SK-N-SH treated with all-trans-retinoic acid at 6 μM for 48 hours (cell line): ENCODE data around the gene SEC31B.

ENCODE experiments used
- ATAC-seq: fragments of 200-7000 bp; cut with Tn5 transposase; 3 replicates; pipeline ENCODE4 v1.9.1; 2020; ENCODE audit warnings: mild to moderate bottlenecking, moderate library complexity
- BACH2 ChIP-seq: fragments of 250-450 bp; sonication (Bioruptor Pico); IDR thresholded peaks from 2 replicates; pipeline ENCODE4 v1.9.0; 2021; ENCODE audit warnings: mild to moderate bottlenecking, borderline replicate concordance
- ESRRG ChIP-seq: fragments of 250-450 bp; sonication (Bioruptor Pico); IDR thresholded peaks from 2 replicates; pipeline ENCODE4 v1.6.1; 2021; ENCODE audit warnings: mild to moderate bottlenecking
- ISL1 ChIP-seq: fragments of 250-450 bp; sonication (Bioruptor Pico); IDR thresholded peaks from 2 replicates; pipeline ENCODE4 v2.1.2; 2022; ENCODE audit warnings: mild to moderate bottlenecking, moderate library complexity
- OSR1 ChIP-seq: fragments of 250-450 bp; sonication (Bioruptor Pico); IDR thresholded peaks from 2 replicates; pipeline ENCODE4 v1.8.0; 2022; ENCODE audit warnings: moderate library complexity, mild to moderate bottlenecking, inconsistent platforms
- PPARA ChIP-seq: fragments of 250-450 bp; sonication (Bioruptor Pico); IDR thresholded peaks from 2 replicates; pipeline ENCODE4 v1.5.0; 2020; ENCODE audit warnings: mild to moderate bottlenecking, borderline replicate concordance
- RARB ChIP-seq: fragments of 250-450 bp; sonication (Bioruptor Pico); IDR thresholded peaks from 2 replicates; pipeline ENCODE4 v1.8.0; 2021; ENCODE audit warnings: mild to moderate bottlenecking, moderate library complexity
- SNAI2 ChIP-seq: fragments of 250-450 bp; sonication (Bioruptor Pico); IDR thresholded peaks from 2 replicates; pipeline ENCODE4 v1.5.0; 2020; ENCODE audit warnings: mild to moderate bottlenecking, moderate library complexity
- TCF4 ChIP-seq: fragments of 250-450 bp; sonication (Bioruptor Pico); IDR thresholded peaks from 2 replicates; pipeline ENCODE4 v1.8.0; 2021; ENCODE audit warnings: mild to moderate bottlenecking, moderate library complexity, borderline replicate concordance
- TOX ChIP-seq: fragments of 250-450 bp; sonication (Bioruptor Pico); IDR thresholded peaks from 2 replicates; pipeline ENCODE4 v1.8.0; 2021; ENCODE audit warnings: mild to moderate bottlenecking, moderate library complexity, borderline replicate concordance
- ZC3H10 ChIP-seq: fragments of 250-450 bp; sonication (Bioruptor Pico); IDR thresholded peaks from 2 replicates; pipeline ENCODE4 v1.5.1; 2021; ENCODE audit warnings: mild to moderate bottlenecking, moderate library complexity
- ZFP3 ChIP-seq: fragments of 250-450 bp; sonication (Bioruptor Pico); IDR thresholded peaks from 2 replicates; pipeline ENCODE4 v1.5.0; 2020; ENCODE audit warnings: mild to moderate bottlenecking, moderate library complexity
- ZFP30 ChIP-seq: fragments of 450-650 bp; formaldehyde crosslinking; IDR thresholded peaks from 2 replicates; pipeline ENCODE4 v1.5.0; 2022; ENCODE audit warnings: mild to moderate bottlenecking, moderate library complexity
- ZNF8 ChIP-seq: fragments of 450-650 bp; formaldehyde crosslinking; IDR thresholded peaks from 2 replicates; pipeline ENCODE4 v1.5.0; 2020; ENCODE audit warnings: mild to moderate bottlenecking, moderate library complexity
- TF ChIP-seq, protein P1 (sequence below): fragments of 250-450 bp; sonication (Bioruptor Pico); IDR thresholded peaks from 2 replicates; pipeline ENCODE4 v1.8.0; 2020; ENCODE audit warnings: mild to moderate bottlenecking, moderate library complexity, borderline replicate concordance
- TF ChIP-seq, protein P2 (sequence below): fragments of 250-450 bp; sonication (Bioruptor Pico); IDR thresholded peaks from 2 replicates; pipeline ENCODE4 v1.8.0; 2021; ENCODE audit warnings: low read depth, mild to moderate bottlenecking, moderate library complexity, borderline replicate concordance
- TF ChIP-seq, protein P3 (sequence below): fragments of 250-450 bp; sonication (Bioruptor Pico); IDR thresholded peaks from 2 replicates; pipeline ENCODE4 v1.5.1; 2020; ENCODE audit warnings: low read depth, mild to moderate bottlenecking, moderate library complexity
- TF ChIP-seq, protein P4 (sequence below): fragments of 250-450 bp; sonication (Bioruptor Pico); IDR thresholded peaks from 2 replicates; pipeline ENCODE4 v1.5.0; 2020; ENCODE audit warnings: mild to moderate bottlenecking, moderate library complexity

The SEC31B gene

DNA sequence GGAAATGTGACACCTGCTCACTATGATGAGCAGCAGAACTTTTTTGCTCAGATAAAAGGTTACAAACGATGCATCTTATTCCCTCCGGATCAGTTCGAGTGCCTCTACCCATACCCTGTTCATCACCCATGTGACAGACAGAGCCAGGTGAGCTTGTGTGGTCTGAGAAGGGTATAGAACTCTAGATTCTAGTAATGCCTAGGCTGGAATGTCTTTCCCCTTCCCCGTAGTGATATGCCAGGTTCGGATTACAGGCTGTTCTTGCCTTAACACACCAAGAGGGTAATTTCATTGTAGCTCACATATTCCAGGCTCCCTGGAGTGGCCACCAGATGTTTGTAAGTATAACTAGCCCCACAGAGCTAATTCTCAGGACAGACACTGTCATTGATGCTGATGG is 25.3 kb upstream of the SEC31B start:
- ATAC-seq = no peak
- TF ChIP-seq, protein P1, sequence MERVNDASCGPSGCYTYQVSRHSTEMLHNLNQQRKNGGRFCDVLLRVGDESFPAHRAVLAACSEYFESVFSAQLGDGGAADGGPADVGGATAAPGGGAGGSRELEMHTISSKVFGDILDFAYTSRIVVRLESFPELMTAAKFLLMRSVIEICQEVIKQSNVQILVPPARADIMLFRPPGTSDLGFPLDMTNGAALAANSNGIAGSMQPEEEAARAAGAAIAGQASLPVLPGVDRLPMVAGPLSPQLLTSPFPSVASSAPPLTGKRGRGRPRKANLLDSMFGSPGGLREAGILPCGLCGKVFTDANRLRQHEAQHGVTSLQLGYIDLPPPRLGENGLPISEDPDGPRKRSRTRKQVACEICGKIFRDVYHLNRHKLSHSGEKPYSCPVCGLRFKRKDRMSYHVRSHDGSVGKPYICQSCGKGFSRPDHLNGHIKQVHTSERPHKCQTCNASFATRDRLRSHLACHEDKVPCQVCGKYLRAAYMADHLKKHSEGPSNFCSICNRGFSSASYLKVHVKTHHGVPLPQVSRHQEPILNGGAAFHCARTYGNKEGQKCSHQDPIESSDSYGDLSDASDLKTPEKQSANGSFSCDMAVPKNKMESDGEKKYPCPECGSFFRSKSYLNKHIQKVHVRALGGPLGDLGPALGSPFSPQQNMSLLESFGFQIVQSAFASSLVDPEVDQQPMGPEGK (CRISPR knock-in tag) = no peak
- TF ChIP-seq, protein P2, sequence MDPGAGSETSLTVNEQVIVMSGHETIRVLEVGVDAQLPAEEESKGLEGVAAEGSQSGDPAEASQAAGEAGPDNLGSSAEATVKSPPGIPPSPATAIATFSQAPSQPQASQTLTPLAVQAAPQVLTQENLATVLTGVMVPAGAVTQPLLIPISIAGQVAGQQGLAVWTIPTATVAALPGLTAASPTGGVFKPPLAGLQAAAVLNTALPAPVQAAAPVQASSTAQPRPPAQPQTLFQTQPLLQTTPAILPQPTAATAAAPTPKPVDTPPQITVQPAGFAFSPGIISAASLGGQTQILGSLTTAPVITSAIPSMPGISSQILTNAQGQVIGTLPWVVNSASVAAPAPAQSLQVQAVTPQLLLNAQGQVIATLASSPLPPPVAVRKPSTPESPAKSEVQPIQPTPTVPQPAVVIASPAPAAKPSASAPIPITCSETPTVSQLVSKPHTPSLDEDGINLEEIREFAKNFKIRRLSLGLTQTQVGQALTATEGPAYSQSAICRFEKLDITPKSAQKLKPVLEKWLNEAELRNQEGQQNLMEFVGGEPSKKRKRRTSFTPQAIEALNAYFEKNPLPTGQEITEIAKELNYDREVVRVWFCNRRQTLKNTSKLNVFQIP = no peak
- TF ChIP-seq, protein P3, sequence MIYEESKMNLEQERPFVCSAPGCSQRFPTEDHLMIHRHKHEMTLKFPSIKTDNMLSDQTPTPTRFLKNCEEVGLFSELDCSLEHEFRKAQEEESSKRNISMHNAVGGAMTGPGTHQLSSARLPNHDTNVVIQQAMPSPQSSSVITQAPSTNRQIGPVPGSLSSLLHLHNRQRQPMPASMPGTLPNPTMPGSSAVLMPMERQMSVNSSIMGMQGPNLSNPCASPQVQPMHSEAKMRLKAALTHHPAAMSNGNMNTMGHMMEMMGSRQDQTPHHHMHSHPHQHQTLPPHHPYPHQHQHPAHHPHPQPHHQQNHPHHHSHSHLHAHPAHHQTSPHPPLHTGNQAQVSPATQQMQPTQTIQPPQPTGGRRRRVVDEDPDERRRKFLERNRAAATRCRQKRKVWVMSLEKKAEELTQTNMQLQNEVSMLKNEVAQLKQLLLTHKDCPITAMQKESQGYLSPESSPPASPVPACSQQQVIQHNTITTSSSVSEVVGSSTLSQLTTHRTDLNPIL (CRISPR knock-in tag) = no peak
- no peak for TF ChIP-seq ZFP3
- TF ChIP-seq TCF4 (CRISPR knock-in tag) = no peak
- no peak for TF ChIP-seq ZNF8 (CRISPR knock-in tag)
- no peak for TF ChIP-seq OSR1
- TF ChIP-seq PPARA = no peak
- TF ChIP-seq ESRRG (CRISPR knock-in tag) = no peak
- TF ChIP-seq ZC3H10 (CRISPR knock-in tag) = no peak
- TF ChIP-seq ZFP30 (CRISPR knock-in tag) = no peak
- TF ChIP-seq RARB (CRISPR knock-in tag) = no peak

DNA sequence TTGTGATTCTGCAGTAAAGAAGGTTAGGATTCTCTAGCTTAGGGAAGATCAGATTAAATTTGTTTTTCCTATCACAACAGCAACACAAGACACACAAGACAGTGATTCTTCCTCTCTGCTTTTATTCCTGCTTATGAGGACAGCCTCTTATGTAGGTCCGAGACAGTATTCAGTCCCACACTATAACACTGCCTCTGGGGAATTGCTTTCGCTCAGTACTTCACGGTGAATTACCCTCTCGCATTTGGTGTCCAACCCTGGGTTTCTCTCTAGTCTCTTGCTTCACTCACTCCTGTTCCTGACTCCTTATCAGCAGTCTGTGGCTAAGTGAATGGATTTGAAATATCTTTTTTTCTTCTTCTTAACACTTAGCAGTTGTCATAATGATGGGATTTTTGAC is 17.8 kb upstream of the SEC31B start:
- TF ChIP-seq TOX (CRISPR knock-in tag) (no peak), SNAI2 (no peak), ZC3H10 (CRISPR knock-in tag) (no peak), BACH2 (CRISPR knock-in tag) (no peak), RARB (CRISPR knock-in tag) (no peak), PPARA (no peak), ISL1 (no peak), ZFP3 (no peak), ZFP30 (CRISPR knock-in tag) (no peak)
- TF ChIP-seq, protein P2 = no peak
- TF ChIP-seq, protein P3 (CRISPR knock-in tag) = no peak
- TF ChIP-seq, protein P1 (CRISPR knock-in tag) = no peak
- TF ChIP-seq, protein P4, sequence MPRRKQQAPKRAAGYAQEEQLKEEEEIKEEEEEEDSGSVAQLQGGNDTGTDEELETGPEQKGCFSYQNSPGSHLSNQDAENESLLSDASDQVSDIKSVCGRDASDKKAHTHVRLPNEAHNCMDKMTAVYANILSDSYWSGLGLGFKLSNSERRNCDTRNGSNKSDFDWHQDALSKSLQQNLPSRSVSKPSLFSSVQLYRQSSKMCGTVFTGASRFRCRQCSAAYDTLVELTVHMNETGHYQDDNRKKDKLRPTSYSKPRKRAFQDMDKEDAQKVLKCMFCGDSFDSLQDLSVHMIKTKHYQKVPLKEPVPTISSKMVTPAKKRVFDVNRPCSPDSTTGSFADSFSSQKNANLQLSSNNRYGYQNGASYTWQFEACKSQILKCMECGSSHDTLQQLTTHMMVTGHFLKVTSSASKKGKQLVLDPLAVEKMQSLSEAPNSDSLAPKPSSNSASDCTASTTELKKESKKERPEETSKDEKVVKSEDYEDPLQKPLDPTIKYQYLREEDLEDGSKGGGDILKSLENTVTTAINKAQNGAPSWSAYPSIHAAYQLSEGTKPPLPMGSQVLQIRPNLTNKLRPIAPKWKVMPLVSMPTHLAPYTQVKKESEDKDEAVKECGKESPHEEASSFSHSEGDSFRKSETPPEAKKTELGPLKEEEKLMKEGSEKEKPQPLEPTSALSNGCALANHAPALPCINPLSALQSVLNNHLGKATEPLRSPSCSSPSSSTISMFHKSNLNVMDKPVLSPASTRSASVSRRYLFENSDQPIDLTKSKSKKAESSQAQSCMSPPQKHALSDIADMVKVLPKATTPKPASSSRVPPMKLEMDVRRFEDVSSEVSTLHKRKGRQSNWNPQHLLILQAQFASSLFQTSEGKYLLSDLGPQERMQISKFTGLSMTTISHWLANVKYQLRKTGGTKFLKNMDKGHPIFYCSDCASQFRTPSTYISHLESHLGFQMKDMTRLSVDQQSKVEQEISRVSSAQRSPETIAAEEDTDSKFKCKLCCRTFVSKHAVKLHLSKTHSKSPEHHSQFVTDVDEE (CRISPR knock-in tag) = no peak
- ATAC-seq = no peak
